ENCODE measurements around the gene NUBPL.

GRCh38 chr14:31843361-31844091, 282.3 kb downstream of the NUBPL start:
- TF ChIP-seq CTCF (IDR thresholded peaks at IDR 0.05) = no peak
- no peak for TF ChIP-seq TP53 (CRISPR knock-in tag; IDR thresholded peaks at IDR 0.05)
- no peak for TF ChIP-seq AR (CRISPR knock-in tag; IDR thresholded peaks at IDR 0.05)

Data from WTC11 (cell line).